Natural killer cell (primary cell): ENCODE data around the gene ITM2B. TPM values are rescaled to one million over a fixed set of nuclear protein-coding genes. Genes with fewer than 3 reads are reported as not detected.

Source experiments
- ATAC-seq, 3 donors: fragments of 150-1000 bp in 2 of 3; fragments of 200-7000 bp in 1 of 3; cut with Tn5 transposase; 1 replicate in 1 of 3; 2 replicates in 2 of 3; pipeline ENCODE4 v1.10.0; 2021; ENCODE audit warnings: mild to moderate bottlenecking in 2 of 3, moderate library complexity in 2 of 3
- DNase-seq, 2 donors: peaks; one replicate each; pipeline versions ENCODE4 v3.0.0 to v3.0.0-alpha.2; 2013 to 2021; ENCODE audit warnings: mixed read lengths in 1 of 2
- H3K27ac ChIP-seq: one replicate; pipeline ENCODE4 v1.5.1; 2013; ENCODE audit warnings: mild to moderate bottlenecking, low read length
- H3K27me3 ChIP-seq: one replicate; pipeline ENCODE4 v1.6.1; 2013; ENCODE audit warnings: low read length; ENCODE audit not compliant: control insufficient read depth, insufficient read depth
- H3K36me3 ChIP-seq: one replicate; pipeline ENCODE4 v1.6.1; 2013; ENCODE audit warnings: low read length; ENCODE audit not compliant: control insufficient read depth, insufficient read depth
- H3K4me1 ChIP-seq: one replicate; pipeline ENCODE4 v1.6.1; 2013; ENCODE audit warnings: low read length; ENCODE audit not compliant: control insufficient read depth, insufficient read depth
- H3K4me3 ChIP-seq: one replicate; pipeline ENCODE4 v1.5.1; 2013; ENCODE audit warnings: low read length
- H3K9me3 ChIP-seq: one replicate; pipeline ENCODE4 v1.6.1; 2013; ENCODE audit warnings: low read length; ENCODE audit not compliant: control insufficient read depth, insufficient read depth
- H3K27ac Mint-ChIP-seq, 2 donors: one replicate each; pipeline ENCODE4 v1.8.0; 2022; ENCODE audit warnings: mild to moderate bottlenecking in 2 of 2, mixed read lengths in 2 of 2, moderate library complexity in 1 of 2
- H3K27me3 Mint-ChIP-seq, 2 donors: one replicate each; pipeline ENCODE4 v1.8.0; 2022; ENCODE audit warnings: low read depth in 2 of 2, mixed read lengths in 2 of 2
- H3K36me3 Mint-ChIP-seq: one replicate; pipeline ENCODE4 v1.8.0; 2022; ENCODE audit warnings: mixed read lengths
- H3K4me1 Mint-ChIP-seq, 2 donors: one replicate each; pipeline ENCODE4 v1.8.0; 2022; ENCODE audit warnings: mixed read lengths in 2 of 2
- H3K4me3 Mint-ChIP-seq: one replicate; pipeline ENCODE4 v1.8.0; 2022; ENCODE audit warnings: mild to moderate bottlenecking, moderate library complexity, mixed read lengths
- H3K9me3 Mint-ChIP-seq, 2 donors: one replicate each; pipeline ENCODE4 v1.8.0; 2022; ENCODE audit warnings: mixed read lengths in 2 of 2
- WGBS: methylation state at CpG from one replicate; pipeline ENCODE4 v1.1.7; 2013; ENCODE audit warnings: missing lambda C conversion rate; ENCODE audit not compliant: insufficient coverage; 5-methylcytosine and 5-hydroxymethylcytosine counted together
- intact Hi-C: fragments of 100-400 bp; cut with micrococcal nuclease; formaldehyde crosslinking; loops from one replicate; pipeline ENCODE4 v1.14.2; 2022
- total RNA-seq, 4 donors: library from RNA; stranded (reverse); fragments of 120-200 nt in 1 of 4; gene quantifications; one replicate each; pipeline versions ENCODE4 v1.2.3 to v1.2.4, GENCODE V29; 2013 to 2022
- TF ChIP-seq, protein P1 (sequence below): fragments of 200-600 bp; IDR thresholded peaks from one replicate; pipeline ENCODE4 v1.8.0; 2022; ENCODE audit warnings: antibody characterized with exemption

ITM2B gene
- total RNA-seq, 3 donors from 2014 or later (not counting 1 experiment from before 2014, with no cell fraction given) = 305 to 387 (median 309) TPM

DNA sequence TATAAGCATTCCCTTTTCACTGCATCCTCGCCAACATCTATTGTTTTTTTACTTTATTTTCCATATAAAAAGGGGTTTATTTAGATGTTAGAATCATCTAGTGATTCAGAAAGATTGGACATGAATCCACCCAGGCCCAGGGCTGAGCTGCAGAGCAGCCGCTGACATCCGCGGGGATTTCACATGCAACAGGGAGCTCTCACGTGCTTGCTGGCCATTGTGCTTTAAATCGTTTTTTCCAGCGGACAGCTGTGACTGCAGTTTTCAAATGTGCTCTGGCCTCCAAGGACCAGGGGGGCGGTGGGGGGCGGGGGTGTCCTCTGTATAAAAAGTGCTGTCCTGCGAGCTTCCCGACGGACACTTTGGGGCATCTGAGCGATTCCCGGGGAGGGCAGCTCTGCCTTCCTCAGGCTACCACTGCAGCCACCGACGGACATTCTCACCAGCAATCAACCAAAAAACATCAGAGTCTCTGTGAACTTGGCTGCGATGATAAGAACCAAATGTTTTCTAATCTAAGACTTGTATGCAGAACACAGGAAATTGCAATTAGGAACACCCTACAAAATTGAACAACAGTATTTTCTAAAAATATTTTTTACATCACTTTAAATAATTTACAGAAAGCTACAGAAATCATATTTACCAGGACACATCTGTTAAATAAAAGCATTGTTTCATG lies 83.1 kb downstream of the ITM2B start:
- no peak for ATAC-seq
- H3K27ac ChIP-seq = no peak overlapping the region
- no peaks in the 10 kb centered on the region for H3K27me3 ChIP-seq
- Mint-ChIP-seq H3K36me3 (no peaks in the 10 kb centered on the region), H3K27ac (no peak overlapping the region), H3K9me3 (no peaks in the 10 kb centered on the region), H3K4me3 (no peak overlapping the region), H3K4me1 (peaks cover 43 to 53% of the 10 kb centered on the region in 2 donors), H3K27me3 (no peaks in the 10 kb centered on the region)
- TF ChIP-seq, protein P1, sequence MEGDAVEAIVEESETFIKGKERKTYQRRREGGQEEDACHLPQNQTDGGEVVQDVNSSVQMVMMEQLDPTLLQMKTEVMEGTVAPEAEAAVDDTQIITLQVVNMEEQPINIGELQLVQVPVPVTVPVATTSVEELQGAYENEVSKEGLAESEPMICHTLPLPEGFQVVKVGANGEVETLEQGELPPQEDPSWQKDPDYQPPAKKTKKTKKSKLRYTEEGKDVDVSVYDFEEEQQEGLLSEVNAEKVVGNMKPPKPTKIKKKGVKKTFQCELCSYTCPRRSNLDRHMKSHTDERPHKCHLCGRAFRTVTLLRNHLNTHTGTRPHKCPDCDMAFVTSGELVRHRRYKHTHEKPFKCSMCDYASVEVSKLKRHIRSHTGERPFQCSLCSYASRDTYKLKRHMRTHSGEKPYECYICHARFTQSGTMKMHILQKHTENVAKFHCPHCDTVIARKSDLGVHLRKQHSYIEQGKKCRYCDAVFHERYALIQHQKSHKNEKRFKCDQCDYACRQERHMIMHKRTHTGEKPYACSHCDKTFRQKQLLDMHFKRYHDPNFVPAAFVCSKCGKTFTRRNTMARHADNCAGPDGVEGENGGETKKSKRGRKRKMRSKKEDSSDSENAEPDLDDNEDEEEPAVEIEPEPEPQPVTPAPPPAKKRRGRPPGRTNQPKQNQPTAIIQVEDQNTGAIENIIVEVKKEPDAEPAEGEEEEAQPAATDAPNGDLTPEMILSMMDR = no peak
- no peaks in the 10 kb centered on the region for H3K9me3 ChIP-seq
- H3K4me1 ChIP-seq = peaks cover 21% of the 10 kb centered on the region
- intact Hi-C loops = no loop called here
- 93% methylated on average over 16 of the region's 17 CpGs for WGBS
- no peak for DNase-seq
- no peak overlapping the region for H3K4me3 ChIP-seq
- peaks cover 3% of the 10 kb centered on the region for H3K36me3 ChIP-seq

DNA sequence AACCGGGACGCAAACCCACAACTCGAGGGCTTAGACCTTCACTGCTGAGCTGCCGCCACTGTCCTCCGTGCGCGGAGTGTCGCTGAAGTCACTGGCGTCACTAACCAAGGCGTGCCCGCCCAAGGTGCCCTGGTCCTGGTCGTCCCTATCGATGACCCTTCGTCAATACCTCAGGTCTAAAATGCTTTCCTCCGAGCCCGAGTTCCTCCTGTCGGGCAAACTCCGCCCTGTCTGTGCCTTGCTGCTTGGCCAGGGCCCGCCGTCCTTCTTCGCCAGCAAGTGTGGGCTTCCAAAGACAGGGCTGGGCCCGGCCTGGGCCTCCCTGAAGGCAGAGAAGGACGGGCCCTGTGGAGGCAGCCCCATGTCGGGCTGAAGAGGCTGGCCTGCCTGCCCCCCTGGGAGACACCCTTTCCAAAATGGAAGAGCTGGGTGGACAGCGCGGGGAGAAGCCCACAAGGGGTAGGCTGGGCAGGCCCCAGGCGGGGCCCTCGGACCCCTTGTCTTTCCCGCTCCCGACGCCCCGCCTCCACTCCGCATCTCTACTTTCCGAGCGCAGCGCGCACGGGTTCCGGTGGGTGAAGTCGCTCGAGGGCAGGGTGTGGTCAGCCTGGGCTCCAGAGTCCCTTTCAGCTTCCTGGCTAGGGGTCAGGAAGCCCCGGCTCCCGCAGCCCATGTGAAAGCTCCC lies 84.0 kb downstream of the ITM2B start:
- H3K36me3 Mint-ChIP-seq = peaks cover 3% of the 10 kb centered on the region
- no peaks in the 10 kb centered on the region for H3K27me3 ChIP-seq
- DNase-seq (peak in 1 of 2 donors; percentile 15), ATAC-seq (no peak)
- intact Hi-C loops = no loop called here
- no peaks in the 10 kb centered on the region for H3K9me3 Mint-ChIP-seq
- peaks cover 25% of the 10 kb centered on the region for H3K4me1 ChIP-seq
- TF ChIP-seq, protein P1 = no peak
- H3K27ac ChIP-seq = no peak overlapping the region
- H3K4me3 Mint-ChIP-seq = peak overlapping the region; percentile 21
- peaks cover 50 to 60% of the 10 kb centered on the region in 2 donors for H3K4me1 Mint-ChIP-seq
- WGBS = 97% methylated on average over 43 of the region's 43 CpGs
- no peak overlapping the region for H3K27ac Mint-ChIP-seq
- H3K4me3 ChIP-seq = no peak overlapping the region
- H3K36me3 ChIP-seq = no peaks in the 10 kb centered on the region
- no peaks in the 10 kb centered on the region for H3K27me3 Mint-ChIP-seq
- H3K9me3 ChIP-seq = no peaks in the 10 kb centered on the region

DNA sequence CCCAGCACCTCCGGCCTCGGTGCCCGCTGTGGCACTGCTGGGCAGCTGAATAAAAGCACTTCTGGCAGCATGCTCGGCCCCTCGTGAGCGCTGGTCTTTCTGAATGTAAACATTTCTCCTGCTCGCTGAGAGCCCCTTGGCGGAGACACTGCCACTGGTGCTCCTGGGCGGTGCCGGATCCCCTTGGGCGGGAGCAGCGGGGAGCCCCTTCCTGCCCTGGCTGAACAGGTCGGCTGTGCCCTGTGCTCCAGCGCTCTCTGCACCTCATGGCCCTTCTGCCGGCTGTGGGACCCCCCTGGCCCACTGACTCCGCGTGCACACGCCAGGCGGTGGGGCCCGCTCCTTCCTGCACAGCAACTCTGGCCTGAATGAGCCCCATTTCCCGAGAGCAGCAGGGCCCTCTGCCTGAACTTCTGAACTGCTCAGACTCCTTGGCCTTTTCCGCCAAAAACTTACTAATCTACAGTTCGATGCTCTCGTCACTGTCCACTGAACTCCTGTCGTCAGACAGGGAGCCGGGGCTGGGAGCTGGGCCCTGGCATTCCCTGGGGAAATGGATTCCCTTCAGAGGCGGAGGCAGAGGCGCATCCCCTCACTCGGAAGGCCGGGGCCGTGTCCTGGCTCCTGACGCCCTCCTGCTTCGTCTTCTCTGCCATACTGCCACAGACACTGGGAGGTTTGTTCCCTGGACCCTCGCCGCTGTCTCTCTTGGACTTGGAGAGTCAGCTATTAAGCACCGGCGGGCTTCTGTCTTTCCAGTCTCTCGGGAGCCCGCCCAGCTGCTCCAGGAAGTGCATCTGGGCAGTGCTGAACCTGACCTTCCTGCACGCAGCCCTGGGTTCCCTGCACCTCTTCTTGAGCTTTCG lies 84.7 kb downstream of the ITM2B start:
- peaks cover 11% of the 10 kb centered on the region for H3K36me3 Mint-ChIP-seq
- H3K4me3 Mint-ChIP-seq = peak overlapping the region; percentile 88
- DNase-seq = peak in 1 of 2 donors; percentile 16
- peaks cover 0 to 2% of the 10 kb centered on the region in 2 donors for H3K9me3 Mint-ChIP-seq
- H3K36me3 ChIP-seq = no peaks in the 10 kb centered on the region
- H3K27ac Mint-ChIP-seq = peak overlapping the region; percentile 74 to 79
- H3K9me3 ChIP-seq = no peaks in the 10 kb centered on the region
- no peak overlapping the region for H3K27ac ChIP-seq
- TF ChIP-seq, protein P1 = no peak
- intact Hi-C loops = no loop called here
- peaks cover 49 to 64% of the 10 kb centered on the region in 2 donors for H3K4me1 Mint-ChIP-seq
- ATAC-seq = peak; percentile 4 to 30 (median 21)
- 74% methylated on average over 41 of the region's 41 CpGs for WGBS
- no peaks in the 10 kb centered on the region for H3K27me3 ChIP-seq
- H3K4me3 ChIP-seq = peak overlapping the region; percentile 27
- H3K27me3 Mint-ChIP-seq = no peaks in the 10 kb centered on the region
- peaks cover 25% of the 10 kb centered on the region for H3K4me1 ChIP-seq
